T-helper 2 cell (primary cell): ENCODE results near the gene SENP2.
A peak's percentile ranks its signal among the peaks of the same experiment; 100 is the strongest.
"Not testable (repeated sequence)": the region's sequence is repeated elsewhere in the genome, so short reads cannot be mapped to it uniquely, and the experiment has no call there.

Source experiments
- DNase-seq, 5 experiments: peaks; one replicate each; pipeline versions ENCODE4 v3.0.0 to v3.0.0-alpha.2; 2012 to 2022
- total RNA-seq, 2 donors: gene quantifications; one replicate each; lab custom pipeline; 2026; lab: John Stamatoyannopoulos, UW

Gene SENP2
- total RNA-seq: 44.1 to 60.2 reads per million in 2 donors

DNA sequence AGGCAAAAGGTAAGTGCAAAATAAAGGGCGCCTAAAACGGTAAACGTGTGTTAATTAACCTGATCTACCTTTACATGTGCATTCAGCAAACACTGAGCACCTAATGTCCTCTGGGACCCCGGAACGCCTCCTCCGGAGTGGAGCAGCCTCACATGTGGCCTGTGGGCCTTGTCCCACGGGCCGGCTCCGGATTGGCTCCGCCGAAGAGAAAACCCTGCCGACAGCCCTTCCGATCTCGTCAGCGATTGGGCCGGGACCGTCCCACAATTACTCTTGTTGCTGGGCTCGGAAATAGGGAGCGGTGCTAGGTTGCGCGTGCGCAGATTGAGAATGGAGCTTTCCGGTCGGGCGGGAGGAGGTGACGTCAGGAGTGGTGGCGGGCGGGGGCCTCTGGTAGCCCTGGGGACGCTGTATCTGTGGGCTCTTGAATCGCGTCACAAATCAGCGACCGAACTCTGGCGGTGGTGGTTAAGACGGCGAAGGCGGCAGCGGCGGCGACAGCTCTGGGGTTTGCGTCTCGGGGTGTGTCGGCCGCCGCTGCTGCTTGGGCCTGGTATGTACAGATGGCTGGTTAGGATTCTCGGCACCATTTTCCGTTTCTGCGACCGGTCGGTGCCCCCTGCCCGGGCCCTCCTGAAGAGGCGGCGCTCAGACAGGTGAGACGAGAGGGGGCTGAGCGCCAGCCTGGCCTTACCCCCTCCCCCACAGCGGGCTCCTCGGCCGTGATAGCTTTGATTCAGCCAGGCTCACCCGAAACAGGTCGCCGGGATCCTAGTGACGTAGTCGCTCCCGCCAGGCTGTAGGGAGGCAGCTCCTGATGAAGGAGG, at the start of gene SENP2:
TSS of gene SENP2 (plus strand) at position 437 of the 827 bp plus-strand sequence. CDS start at position 556, 119 bp downstream.
- DNase-seq: peak; percentile 98 to 100 (median 99)

DNA sequence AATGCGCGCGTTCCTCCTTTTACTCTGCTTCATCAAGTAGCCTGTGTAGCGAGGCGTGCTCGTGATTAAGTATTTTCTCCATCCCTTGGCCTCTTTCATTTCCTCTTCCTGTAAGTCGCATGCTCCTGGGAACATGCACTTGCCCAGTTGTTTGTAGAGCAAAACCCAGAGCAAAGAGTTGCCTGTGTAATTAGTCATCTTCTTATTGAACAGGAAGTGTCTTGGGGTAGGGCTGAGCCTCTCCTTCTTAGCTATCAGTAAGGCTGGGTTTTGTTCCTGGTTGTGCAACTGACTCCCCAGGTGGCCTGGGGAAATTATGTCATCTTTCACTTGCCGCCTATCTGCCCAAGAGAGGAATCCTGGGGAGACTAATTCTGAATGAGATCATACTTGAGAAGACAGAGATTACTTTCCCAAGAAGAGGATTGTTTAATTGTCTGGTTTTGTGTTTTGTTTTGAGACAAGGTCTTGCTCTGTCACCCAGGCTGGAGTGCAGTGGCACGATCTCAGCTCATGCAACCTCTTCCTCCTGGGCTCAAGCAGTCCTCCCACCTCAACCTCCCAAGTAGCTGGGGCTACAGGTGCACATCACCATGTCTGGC, 48.6 kb upstream of the SENP2 start:
- DNase-seq: peak in 2 of 5 experiments; percentile 5 to 80

DNA sequence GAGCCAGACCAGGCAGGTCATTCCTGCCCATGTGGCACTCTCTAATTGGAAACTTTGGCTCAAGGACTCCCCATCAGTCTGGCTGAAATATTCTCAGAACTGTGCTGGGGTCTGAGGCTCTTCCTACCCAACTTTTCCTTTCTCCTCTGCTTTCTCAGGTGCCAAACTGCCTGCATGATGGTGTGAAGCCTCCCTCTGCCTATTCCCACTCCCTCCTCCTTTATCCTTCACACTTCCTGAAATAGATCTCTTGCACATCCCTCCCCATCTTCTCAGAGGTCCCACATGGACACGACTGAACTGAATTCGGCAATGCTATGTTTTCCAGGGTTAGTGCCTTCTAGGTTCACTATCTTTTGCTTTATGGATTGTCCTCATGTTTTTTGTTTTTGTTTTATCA, 46.2 kb upstream of the SENP2 start:
- no peak for DNase-seq

DNA sequence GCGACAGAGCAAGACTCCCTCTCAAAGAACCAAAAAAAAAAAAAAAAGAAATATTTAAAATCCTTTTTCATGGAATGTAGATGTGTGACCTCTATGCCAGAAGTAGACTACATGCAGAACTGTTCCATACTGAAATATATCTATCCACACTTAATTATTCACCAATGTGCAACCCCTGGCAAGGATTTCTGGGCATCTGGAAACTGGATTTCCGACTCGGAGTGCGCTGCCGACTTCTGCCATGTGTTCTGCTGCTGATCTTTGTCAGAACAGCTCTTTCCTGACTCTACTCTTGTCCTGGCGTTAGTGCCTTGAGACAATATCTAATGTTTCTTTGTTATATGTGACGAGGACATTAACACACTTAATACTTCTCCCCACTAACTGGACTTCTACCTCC, 45.4 kb upstream of the SENP2 start:
- no peak for DNase-seq

DNA sequence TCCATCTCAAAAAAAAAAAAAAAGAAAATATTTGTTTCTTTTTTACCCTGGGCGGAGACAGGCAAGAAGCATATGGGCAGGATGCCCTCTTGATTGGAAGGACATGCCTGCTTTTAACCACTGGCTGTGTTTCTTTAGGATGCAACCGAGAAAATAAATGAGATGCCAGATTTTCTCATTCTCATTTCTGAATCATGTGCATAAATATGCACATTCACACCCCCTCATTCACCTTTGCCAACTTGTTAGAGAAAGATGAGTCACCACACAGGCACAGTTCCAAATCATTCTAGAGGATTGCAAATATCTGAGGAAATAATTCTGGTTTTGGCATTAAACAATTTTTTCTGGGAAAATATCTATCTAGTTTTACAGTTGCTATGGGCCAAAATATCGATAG, 37.0 kb upstream of the SENP2 start:
- DNase-seq: no peak

DNA sequence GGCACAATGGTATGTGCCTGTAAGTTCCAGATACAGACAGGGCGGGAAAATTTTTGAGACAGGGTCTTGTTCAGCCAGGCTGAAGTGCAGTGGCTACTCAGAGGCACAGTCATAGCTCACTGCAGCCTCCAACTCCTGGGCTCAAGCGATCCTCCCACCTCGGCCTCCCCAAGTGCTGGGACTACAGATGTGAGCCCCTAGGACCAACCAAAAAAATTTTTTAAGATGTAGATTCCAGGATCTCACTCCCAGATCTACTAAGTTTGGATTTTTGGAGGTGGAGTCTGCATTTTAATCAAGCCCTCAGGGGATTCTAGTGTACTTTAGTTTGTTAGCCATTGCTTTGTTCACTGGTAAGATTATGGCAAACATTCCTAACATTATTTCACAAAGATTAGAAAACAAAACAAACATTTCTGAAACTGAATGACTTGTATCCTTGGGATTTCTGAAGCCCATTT, 36.4 kb upstream of the SENP2 start:
- DNase-seq: no peak

DNA sequence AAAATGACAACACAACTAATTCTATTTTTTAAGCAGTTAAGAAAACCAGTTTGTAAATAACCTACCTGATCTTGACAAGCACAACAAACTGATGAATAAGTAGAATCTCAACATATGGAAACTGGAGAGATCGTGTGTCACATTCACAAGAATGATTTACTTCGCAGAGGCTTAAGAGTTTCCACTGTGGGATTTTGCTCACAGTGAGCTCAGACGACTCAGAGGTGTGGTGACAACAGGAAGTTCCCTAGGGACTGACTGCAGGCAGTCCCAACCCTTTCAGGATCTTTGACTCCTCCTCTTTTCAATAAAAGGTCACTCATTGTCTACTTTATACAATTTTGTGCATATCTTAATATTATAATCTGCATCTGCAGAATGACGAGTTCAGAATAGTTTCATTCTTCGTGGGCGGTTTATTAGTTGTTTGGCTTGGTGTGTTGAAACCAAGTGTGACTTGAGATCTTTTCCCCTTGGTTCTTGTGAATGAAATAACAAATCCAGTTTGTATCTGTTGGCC, 33.7 kb upstream of the SENP2 start, which contains the start of gene LIPH:
TSS of gene LIPH (minus strand) at position 231 of the 520 bp plus-strand sequence. CDS start at position 114, 117 bp downstream.
- no peak for DNase-seq

DNA sequence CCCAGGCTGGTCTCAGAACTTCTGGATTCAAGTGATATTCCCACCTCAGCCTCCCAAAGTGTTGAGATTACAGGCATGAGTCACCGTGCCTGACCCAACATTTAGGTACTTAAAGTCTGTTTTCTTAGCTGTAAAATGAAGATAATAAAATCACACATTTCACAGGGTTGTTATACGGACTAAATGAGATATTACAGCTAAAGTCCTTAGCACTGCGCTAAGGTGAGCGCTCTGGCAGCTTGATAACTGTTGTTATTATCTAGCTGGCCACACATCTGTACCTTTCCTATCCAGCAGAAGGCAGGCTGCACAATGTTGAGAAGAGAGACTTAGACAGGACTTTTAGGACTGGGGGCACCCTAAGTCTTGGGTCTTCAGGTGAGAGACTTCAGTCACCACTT, 31.0 kb upstream of the SENP2 start:
- DNase-seq: no peak

DNA sequence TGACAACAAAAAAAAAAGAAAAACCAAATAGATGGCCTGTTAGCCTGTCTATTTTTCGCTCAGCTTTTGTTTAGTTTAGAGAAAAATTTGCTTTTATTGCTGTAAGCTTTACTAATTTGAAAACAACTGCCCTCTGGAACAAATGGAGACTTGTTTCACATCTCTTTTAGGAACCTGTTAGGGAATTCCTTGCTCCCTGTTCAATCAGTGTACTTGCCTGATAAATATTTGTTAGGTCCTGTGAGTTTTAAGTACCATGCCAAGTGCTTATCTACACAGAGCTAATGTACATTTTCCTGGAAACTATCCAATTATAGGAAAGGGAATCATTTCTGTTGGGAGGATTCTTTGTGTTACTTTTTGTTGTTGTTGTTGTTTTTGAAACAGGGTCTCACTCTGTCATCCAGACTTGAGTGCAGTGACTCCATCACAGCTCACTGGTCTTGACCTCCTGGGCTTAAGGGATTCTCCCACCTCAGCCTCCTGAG, 30.2 kb upstream of the SENP2 start:
- no peak for DNase-seq

DNA sequence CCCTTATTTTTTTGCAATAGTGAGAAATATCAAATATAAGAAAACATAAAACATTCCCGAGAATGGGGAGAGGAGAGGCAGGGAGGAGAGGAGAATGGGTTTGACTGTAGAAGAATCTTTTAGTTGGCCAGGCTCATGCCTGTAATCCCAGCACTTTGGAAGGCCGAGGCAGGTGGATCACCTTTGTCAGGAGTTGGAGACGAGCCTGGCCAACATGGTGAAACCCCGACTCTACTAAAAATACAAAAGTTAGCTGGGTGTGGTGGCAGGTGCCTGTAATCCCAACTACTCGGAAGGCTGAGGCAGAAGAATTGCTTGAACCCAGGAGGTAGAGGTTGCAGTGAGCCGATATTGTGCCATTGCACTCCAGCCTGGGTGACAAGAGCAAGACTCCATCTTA, 29.5 kb upstream of the SENP2 start:
- DNase-seq: not testable (repeated sequence)

DNA sequence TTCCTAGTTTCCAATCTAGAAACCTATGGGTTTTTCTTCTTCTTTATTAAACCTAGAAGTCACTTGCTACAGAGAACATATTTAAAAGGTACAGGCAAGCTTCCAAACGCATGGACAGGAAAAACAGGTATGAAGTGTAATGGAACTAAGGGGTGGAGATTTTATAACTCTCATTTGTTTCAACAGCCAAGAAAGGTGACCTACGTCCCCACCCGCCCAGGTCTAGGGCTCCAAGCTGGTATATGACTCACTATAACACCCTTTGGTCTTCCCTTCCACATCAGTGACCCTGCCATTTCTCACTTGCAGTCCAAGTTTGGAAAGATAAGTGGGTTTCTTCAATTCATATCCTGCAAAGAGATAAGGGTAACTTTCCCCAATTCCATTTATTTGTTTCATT, 27.7 kb upstream of the SENP2 start:
- DNase-seq: no peak

DNA sequence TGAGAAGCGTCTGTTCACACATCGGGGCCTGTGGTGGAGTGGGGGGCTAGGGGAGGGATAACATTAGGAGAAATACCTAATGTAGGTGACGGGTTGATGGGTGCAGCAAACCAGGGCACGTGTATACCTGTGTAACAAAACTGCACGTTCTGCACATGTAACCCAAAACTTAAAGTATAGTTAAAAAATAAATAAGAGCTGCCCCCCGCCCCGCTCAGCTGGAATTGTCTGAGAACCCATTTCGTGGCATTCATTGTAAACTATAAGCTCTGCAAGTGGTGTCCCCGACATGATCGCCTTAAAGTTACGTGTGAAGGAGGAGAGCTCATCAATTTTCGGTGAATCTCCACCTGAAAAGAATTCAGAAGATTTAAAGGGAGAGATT, 26.4 kb upstream of the SENP2 start:
- no peak for DNase-seq

DNA sequence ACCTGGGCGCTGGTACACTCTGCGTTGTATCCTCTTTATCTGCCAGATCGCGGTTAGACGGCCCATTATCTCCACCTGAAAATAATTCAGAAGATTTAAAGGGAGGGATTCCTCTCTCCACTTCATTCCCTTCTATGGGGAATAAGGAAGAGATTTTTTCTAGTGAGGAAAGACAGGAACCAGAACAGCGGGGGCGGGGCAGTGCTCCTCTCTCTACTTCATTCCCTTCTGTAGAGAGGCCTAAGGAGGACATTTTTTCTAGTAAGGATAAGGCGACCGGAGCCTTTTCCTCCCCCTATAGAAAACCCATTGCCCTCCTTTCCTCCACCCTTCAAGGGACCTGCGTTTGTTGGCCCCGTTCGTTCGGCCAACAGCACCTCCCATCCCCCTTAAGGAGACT, 25.4 kb upstream of the SENP2 start:
- no peak for DNase-seq

DNA sequence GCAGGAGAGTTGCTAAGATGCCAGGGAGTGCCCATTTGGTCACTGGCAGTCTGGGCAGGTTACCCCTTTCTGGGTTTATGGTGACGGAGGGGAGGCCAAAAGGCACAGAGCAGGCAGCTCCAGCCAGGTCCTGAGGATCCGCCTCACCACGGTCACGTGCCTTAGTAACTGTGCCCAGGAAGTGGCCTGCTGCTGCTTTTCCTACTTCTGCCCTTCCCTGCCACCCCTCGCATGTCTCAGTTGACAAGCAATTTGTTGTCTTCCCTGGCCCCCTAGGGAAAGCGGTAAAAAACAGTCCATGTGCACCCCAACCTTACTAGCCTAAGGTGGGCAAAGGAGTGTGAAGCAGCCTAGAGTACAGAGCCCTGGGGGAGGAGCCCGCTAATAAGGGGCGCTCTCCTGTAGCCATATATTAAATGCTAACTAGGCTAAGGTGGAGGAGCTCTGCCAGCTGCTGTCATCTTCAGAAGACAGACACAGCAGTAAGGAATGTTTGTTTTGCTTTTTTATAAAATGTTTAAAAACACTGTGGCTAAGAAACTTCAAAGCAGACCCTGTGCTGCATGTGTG, 24.6 kb upstream of the SENP2 start:
- no peak for DNase-seq

DNA sequence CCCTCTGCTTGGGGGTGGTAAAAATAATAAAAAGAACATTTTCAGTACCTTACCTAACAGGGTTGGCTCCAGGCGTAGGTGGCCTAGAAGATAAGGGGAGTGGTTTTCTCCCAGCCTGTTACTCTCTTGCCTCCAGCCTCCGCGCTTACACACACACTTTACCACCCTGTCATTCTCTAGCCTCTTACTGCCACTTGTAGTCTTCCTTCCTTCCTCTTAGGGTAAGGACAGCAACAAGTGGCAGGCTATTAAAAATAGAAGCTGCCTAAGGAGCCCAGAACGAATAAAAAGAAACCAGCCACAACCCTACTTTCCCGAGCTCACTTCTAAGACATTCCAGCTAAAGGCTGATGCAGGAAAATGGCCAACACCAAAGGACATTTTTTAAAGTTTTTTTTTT, 24.1 kb upstream of the SENP2 start:
- no peak for DNase-seq

DNA sequence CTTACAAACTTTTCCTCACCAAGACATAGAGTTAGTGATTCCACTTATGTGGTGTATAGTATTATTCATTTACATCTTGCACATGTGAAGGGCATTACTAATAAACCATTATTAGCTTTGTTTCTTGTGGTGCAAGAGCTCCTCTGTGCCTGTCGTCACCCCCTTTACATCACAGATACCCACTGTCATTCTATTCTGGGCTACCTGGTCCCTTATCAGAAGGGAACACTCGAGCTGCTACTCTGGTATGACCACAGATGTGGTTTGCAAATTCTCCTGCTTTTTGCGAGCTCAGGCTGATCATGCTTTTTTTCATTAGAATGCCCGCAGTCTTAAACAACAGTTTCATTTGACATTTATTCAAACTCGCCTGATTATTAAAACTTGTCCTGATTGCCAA, 13.9 kb upstream of the SENP2 start:
- no peak for DNase-seq

DNA sequence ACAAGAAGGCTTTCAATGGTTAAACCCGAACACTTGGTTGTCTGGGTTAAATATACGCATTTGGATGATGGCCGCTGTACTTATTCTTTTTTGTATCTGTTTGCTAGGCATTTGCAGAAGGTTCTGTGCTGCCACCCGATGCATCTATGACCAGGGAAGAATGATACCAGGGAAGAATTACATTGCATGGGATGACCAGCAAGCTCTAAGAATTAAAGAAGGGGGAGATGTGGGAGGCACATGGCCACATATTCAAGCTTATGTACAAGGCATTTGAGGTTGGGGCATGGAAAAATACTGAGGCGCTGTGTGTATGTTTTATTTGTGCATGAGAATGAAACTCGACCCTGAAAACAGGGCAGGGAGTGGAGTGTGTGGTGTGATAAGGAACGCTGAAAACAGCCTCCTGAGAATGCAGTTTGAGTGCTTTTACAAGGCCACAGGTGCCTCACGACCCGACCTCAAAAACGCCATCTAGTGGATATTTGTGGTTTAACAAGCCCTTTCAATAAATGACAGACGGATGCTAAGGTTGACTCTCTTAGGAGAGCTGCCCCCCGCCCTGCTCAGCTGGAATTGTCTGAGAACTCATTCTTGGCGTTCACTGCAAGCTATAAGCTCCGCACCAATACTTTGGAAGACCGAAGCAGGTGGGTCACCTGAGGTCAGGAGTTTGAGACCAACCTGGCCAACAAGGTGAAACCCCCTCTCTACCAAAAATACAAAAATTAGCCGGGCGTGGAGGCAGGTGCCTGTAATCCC, 10.8 kb upstream of the SENP2 start:
- DNase-seq: peak in 3 of 5 experiments; percentile 13 to 63 (median 51)

DNA sequence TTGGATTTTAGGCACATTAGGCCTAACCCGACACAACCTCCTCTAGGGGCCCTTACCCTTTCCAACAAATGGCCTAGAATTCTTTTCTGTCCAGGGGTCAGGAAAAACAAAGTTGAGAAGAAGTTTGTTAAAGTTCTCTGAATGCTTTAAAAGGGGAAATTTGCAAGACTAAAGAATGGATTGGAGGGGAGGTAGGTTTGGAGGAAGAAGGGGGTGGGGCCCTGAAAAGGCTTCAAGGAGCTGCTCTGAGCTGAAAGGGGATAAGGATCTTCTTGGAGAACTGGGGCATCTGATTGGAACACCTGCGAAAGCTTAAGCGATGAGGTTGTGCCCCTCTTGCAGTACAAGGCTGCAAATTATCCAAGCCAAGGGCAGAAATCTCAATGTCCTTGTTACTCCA, 3.9 kb upstream of the SENP2 start:
- no peak for DNase-seq

DNA sequence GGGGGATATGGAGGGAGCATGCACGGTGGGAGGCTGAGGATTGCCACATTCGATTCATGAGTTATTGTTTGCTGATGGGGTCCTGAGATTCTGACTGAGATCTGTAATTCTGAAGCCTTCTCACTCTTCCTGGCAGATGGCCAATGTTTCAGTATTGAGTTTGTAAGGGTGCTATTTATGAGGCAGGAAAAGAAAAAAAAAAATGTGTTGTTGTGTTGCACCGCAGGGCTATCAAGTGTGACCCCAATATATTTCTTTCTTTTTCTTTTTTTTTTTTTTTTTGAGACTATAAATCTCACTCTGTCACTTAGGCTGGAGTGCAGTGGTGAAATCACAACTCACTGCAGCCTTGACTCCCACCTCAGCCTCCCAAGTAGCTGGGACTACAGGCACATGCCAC, 3.2 kb upstream of the SENP2 start:
- peak in 2 of 5 experiments; percentile 30 to 67 for DNase-seq

DNA sequence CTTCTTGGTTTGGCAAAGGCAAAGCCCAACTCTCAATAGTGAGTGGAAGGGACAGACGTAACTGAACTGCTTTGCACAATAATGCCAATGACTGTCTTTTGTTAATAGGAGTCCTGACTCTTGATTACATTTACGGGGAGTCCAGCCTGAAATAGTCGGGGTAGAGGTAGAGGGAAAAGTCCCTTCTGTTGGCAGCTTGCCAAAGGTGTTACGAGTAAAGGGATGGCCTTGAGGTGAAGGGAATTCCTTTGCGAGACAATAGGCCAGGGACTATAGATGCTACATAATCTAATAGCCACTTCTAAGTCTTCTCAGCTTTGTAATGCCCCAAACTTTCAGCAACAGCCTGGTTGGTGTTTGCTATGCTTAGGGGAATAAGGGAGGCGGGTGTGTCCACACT, 2.2 kb upstream of the SENP2 start:
- DNase-seq: no peak

DNA sequence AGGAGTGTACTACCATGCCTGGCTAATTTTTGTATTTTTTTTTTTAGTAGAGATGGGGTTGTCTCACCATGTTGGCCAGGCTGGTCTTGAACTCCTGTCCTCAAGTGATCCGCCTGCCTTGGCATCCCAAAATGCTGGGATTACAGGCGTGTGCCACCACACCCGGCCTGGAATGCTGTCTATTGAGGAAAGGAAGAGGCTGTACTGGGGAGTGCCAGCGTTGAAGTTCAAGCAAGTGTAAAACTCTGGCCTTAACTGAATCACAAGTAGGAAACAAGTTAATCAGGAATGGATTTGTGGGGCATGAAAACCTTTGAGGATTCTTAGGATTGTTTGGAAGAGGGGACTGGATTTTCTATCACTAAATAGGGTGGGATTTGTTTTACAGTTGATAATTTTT, 1.4 kb upstream of the SENP2 start:
- no peak for DNase-seq

DNA sequence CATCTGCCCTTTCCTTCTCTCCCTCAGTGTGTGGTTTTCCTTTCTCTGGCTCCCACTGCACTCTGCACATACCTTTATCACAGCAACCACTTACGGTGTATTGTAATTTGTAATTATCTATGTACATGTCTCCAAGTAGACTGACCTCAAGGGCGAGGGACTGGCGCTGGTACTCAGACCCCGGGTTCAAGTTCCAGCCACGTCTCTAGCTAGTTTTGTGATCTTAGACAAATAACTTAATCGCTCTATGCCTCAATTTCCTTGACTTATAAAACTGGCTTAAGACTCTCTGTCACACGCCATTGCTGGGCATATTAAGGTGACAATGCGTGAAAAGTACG, 607 bp upstream of the SENP2 start:
- DNase-seq: no peak

DNA sequence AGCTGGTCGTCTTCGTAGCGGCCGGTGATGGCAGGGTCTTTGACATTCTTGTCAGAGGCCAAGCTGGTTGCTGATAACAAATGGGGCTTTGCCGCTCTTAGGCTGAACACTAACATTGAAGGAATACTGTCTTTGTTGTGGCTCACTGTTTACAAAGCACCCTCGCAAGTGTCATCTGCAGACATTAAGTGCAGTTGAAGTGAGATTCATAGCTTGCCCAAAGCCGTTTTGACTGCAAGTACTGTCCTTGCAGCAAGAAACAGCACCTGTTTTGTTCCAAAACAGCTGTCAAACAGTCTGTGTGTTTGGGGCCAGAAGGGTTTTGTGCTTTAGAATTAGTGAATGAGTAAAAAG, 568 bp downstream of the SENP2 start:
- DNase-seq: no peak
